GM21528 (cell line): Measurements from ENCODE around the gene SLC43A1.
"Not testable (repeated sequence)": the region's sequence is repeated elsewhere in the genome, so short reads cannot be mapped to it uniquely, and the experiment has no call there.

ENCODE experiments used
- ATAC-seq: cut with Tn5 transposase; IDR thresholded peaks from one replicate; pipeline ENCODE4 v1.9.1; 2021; ENCODE audit warnings: mild to moderate bottlenecking, moderate library complexity; ENCODE audit not compliant: unreplicated experiment, low FRiP score

Gene SLC43A1

DNA sequence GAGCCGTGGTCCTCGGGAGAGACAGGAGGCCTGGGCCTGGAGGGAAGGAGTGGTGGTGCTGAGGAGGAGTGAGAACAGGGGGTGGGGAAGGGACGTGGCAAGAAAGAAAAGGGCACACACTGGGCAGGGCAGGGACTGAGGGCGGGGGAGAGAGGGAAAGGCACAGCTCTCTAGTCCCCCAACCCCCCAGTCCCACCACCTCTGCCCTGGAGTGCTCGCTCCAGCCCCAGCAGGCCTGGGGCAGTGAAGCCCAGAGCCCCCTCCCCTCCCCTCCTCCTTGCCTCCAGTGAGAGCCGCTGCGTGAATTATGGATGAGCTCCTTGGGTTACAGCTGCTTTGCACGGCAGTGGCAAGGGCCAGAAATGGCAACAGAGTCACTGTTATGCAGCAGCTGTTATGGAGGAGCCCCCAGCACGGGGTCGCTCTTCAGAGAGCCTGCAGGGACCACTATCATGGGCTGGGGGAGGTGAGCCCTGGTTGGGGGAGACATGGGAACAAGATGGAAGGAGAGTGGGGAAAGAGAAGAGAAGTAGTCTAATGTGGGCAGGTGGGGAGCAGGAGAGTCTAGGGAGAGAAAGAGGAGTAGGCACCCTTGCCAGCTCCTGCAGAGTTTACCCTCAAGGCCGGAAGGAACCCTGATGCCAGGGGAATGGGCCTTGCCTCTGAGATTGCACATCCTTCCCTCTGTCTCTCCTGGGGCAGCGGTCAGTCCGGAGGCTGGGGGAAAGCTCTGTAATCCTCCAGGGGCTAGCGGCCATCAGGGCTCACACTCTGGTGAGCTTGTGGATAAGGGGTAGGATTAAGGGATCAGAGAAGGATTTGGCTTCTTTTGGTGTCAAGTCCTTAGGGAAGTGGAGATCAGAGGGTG, 51.6 kb downstream of the SLC43A1 start:
- ATAC-seq: no peak

DNA sequence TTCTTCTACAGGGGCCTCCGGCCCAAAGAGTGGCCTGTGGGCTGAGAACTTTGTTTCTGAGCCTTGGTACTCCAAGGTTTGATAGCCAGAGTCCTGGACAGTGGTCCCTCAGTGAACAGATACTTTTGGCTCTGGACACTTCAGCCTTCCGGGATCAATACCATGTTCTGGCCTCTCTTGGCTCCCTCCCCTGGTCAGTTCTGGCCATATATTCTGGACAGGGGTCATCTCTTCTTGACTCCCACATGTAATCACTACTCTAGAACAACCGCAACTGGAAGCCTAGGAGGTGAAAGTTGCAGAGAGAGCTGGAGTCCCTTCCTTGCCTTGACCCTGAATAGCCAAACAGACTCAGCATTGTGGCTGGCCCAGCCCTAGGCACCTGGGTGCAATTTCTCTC, 52.9 kb downstream of the SLC43A1 start:
- ATAC-seq: no peak

DNA sequence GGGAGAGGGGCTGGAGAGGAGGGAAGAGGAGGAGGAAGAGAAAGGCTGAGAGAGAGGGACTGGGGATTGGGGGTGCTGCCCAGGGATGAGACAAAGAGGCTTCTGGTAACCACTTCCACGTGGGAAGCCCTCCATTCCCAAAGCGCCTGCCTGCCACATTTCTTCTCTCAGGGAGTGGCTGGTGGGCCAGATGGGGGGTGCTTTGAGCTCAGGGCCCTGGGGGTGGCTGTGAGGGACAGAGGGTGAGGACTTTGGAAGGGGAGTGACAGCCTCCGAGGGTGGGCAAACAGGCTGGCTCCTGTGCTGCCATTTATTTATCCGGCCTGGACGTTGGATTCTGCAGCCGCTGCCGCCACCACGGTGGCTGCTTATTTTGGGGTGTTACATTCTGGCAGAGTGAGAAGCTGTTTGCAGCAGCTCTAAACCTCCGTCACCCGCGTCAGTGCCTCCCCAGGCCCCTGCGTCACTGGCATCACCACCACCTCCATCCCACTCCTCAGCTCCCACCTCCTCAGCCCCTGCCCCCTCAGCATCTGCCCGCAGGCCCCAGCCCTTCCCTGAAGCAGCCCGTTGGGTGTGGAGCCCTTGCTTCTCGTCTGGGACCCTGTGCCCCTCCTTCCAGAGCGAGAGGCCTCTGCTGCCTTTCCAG, 53.5 kb downstream of the SLC43A1 start:
- ATAC-seq: no peak

DNA sequence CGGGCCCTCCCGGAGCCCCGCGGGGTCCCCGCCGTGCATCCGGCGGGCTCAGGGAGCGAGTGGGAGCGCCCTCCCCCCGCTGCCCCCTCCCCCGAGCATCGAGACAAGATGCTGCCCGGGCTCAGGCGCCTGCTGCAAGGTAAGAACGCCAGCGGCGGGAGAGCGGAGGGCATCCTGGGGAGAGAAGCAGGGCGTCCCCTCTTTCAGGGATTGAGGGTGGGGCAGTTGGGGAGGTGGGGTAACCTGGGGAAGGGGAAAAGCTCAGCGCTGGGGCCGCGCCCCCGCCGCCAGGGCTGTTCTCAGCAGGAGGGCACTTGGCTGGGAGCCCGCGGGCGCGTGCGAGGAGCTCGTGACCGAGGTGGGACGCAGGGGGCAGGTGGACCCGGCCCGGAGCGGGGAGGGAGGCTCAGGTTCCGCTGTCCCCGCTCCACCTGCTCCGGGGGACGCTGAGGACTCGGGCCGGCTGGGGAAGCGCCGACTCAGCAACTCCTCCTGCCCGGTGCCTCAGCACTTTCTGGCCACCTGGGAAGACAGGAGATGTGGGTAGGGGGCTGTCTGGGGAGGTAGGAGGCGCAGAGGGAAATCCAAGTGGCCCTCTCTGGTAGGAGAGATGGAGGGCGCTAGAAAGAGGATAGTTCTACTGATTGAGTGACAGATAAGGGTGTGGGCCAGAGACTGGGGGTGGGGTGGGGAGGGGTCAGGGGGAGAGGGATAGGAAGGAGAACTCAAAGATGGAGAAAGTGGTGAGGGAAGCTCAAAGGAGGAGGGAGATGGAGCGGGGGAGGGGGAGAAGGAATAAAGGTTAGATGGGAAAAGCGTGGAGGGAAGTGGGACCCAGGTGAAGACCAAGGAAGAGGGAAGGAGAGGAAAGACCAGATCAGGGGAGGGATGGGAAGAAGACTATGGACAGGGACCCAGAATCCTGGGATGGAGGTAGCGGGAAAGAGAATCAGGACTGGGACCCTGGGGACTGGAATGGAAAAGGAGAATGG, 54.4 kb downstream of the SLC43A1 start:
- ATAC-seq: no peak

DNA sequence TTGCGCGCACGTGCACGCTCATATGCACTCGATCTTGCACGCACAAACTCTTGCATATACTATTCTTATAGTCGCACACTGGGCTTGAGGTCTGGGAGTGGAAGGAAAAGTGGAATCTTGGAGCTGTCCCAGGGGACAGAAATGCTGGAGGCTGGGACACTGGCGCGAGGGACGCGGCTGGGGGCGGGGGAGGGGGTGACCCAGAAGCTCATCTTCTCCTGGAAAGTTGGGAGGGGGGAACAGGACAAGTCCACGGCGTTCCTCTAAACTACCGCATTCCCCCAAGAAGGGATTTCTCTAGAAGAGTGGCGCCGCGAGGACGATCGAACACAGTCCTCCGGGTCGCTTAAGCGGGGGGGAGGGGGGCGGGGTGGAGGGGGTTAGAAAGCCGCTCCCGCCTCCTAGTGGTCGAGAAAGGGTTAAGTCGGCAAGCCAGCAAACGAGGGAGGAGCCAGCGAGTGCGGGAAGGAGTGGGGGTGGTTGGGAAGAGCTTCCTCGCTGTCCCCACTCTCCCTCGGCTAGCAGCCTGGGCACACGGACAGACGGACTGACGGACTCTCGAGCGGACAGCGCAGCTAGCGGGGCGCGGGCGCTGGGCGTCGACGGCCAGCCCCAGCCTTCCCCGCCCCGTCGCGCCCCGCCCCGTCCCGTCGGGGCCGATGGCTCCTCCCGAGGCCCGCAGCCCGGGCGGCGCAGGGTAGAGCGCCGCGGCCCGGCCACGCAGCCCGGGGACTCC, 55.3 kb downstream of the SLC43A1 start, which contains the start of gene RTN4RL2:
TSS of gene RTN4RL2 (plus strand) at position 507 of the 736 bp plus-strand sequence. CDS start 338 bp downstream, outside the sequence.
- ATAC-seq: no peak

DNA sequence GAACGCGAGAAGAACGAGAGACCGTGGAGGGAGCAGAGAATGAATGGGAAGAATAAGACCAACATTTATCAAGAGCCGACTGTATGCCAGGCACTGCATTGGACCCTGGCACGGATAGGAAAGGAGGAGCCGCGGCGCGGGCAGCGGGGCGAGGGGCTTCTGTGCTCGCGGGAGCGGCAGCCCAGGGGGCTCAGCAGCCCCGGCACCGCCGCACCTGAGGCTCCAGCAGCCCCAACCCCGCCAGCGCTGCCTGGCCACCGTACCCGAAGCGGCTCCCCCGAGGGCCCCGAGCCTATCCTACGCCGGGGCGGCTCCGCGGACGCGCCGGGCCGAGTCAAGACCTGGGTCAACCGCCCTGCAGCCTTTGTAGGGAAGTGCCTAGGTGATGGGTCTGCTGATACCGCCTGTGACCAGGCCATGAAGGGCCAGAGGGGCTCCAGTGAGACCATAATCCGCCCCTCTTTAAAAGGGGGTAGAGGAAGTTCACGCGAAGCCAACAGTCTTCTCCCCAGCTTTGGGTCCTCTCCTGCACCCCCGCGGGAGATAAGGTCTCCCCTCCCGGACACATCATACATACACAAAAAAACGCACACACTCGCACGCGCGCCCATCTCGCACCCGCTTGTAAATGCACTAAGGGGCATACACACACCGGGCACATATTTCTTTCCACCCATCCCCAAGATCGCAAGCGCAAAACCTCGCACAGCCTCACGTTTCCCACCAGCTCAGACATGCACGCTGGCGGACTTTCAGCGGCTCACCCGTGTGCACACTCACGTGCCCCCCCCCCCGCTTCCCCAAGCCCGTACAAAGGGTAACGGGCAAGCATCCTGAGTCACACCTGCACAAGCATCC, 56.1 kb downstream of the SLC43A1 start:
- ATAC-seq: no peak

DNA sequence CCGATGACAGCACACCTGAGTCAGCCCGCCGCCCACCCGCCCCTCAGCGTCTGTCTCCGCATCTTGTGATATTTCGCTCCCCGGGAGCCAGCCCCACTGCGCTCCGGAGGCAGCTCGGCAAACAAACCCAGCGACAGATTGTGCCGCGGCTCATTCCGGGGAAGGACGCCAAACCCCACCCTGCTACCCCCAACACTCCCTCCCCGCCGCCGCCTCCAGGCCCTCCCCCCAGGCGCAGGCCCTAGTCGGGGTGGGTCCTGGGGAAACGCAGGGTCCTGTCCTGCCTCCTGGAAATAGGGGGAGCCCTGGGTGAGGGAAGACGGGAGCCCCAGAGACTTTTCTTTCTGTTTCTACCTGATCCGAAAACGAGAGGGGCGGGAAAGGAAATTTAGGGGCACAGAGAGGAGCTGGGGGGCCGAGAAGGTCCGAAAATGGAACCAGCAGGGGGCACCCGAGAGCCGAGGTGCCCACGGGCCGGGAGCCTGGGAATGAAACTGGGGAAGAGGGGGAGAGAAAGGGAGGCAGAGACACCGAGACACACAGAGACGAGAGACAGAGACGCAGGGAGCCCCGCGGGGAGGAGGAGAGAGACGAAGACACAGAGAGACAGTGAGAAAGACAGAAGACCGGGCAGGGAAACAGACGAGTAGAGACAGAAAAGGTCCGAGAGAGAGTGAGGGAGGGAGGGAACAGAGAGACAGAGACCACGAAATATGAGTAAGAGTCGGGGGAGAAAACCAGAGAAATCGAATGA, 56.9 kb downstream of the SLC43A1 start:
- ATAC-seq: no peak

DNA sequence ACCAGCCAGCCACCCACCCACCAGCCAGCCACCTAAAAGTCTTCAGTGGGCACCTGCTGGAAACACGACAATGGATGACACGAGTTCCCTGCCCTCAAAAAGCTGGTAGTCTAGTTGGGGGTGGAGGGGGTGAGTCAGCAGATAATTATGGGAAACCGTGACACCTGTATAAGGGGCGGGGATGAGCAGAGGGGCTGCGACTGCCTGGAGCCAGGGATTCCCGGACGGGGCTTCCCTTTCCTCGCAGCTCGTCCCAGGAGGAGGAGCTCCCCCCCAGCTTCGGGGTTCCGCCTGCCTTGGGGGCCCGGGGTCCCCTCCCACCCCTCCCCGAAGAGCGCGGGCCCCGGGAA, 57.5 kb downstream of the SLC43A1 start:
- no peak for ATAC-seq

DNA sequence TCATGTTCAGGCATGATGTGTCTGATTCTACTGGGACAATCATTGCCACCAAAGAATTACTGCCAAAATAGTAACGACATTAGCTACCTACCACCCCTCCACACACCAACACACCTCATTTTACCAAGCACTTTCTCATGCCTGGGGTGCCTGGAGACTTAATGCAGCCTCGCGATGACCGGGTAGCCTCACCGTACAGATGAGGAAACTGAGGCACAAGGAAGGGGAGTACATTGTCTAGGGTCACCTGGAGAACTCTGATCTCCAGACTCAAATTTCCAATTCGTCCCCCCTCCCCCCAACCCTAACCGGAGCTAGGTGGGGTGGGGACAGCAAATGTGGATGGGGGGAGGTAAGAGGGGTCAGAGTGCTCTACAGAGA, 57.9 kb downstream of the SLC43A1 start:
- peak; percentile 33 for ATAC-seq

DNA sequence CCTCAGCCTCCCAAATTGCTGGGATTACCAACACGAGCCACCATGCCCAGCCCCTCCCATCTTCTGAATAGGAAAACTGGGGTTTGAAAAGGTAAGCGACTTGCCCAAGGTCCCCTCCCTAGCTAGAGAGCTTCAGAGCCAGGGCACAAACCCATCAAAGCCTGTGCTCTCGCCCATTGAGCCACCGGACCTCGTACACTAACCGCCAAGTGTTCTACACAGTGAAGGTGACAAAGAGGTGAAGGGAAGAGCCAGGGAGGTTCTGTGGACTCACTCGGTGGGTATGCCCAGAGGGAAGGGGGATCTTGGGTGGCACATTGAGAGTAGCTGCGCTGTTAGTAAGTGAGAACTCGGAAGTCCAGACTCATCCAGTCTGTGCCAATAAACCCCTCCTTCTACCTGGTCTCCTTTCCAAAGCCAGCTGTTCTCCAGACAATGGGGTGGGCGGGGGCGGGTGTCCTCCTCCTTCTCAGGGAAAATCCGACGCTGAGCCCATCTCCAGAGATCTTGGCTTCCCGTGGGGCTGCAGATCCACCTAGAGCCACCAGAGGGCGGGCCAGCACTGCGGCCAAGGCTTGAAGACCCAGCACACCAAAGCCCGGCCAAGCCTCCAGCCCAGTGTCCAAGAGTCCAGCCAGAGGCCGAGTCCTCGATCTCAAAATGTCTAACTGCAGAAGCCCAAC, 58.4 kb downstream of the SLC43A1 start:
- ATAC-seq: peak; percentile 52

DNA sequence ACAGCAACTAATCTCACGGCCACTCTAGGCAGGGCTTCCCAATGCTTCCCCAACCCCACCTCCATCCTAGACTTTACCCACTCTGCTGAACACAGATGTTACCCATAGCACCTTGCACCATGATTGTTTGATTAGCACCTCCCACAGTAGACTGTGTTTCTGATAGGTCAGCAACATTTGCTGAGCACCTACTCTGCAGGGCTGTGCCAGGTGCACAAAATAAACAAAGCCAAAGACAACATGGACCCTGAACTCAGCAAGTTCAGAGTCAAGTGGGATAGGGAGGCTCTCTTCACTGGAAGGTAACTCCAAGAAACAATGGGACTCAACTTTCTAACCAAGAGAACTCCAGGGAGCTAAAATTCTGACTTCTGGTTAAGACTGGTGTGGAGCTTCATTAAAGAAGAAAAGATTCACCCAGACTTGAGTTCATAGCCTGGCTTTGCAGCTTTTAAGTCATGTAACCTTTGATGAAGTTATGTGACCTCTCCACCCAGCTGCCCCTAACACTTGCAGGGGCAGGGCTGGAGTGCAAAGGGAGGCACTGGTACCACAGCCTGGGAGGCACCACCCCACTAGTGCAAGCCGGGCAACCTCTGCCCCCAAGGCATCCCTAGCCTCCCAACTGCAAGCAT, 61.8 kb downstream of the SLC43A1 start:
- no peak for ATAC-seq

DNA sequence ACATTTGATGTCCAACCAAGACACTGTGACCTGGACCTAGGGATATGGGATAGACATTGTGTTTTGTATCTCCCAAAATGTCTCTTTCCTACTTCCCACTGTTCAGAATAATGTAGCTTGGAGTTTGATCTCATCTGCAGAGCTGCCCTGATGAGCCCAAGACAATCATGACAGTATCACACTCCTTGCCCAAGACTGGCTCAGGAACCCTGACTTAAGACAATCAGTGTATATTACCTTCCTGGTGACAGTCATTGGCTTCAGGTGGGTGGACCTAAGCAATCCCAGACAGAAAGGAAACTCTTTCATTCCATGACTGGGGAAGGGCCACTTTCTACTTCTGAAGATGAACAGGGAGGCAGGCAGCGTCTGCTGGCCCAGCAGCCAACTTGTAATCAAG, 69.4 kb downstream of the SLC43A1 start:
- ATAC-seq: no peak

DNA sequence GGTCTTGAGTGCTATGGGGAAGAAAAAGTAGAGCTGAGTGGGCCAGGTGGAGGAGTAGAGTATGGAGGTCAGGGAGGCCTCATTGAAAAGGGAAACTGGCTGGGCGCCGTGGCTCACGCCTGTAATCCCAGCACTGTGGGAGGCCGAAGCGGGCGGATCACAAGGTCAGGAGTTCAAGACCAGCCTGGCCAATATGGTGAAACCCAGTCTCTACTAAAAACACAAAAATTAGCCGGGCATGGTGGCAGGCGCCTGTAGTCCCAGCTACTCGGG, 70.4 kb downstream of the SLC43A1 start:
- ATAC-seq: not testable (repeated sequence)

DNA sequence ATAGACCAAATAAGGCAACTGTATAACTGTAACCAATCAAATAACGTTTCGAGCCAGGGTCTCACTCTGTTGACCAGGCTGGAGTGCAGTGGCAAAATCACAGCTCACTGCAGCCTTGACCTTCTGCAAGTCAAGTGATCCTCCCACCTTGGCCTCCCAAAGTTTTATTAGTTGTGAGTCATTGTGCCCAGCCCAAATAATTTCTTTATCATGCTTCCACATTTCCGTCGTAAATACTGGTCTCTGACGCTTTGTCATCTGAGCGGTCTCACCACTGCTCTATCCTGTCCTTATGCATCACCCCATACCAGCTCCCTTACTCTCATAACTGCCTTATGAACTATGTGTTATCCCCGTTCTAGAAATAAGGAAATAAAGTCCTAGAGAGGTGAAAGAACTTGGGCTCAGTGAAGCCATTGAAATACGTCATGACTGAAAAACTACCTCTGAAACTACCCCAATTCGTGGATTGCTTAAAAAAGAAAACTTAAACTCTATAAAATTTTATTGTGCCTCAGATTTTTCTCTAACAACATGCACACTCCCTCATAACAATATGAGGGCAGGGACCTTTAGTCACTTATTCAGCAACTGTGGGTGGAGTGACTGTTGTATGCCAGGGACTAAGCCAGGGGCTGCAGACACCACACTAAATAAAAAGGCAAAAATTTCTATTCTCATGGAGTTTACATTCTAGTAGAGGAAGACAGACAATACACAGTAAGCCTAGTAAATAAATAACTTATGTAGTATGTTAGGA, 71.0 kb downstream of the SLC43A1 start:
- ATAC-seq: no peak

DNA sequence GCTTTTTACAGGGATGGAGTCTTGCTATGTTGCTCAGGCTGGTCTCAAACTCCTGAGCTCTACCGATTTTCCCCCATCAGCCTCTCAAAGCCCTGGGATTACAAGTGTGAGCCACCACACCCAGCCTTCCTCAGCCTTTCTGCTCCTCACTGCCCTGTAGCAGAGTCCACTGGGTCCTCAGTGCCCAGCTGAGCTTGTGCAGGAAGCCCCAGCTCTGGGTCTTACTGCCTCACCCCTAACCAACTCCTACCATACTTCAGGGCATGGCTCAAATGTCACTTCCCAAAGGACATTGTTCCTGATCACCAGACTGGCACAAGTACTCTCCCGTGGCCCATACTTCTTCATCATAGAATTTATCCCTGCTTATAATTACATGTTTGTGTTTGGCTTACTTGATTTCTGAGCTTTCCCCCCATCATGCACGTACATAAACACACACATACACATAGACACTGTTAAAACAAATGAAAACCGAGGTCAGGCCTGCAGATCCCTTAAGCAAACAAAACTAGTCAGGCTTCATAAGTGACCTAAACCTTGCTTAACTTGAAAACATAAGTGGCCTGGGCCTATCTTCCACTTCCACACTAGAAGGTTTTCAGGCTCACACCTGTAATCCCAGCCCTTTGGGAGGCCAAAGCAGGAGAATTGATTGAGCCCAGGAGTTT, 74.6 kb downstream of the SLC43A1 start:
- no peak for ATAC-seq

DNA sequence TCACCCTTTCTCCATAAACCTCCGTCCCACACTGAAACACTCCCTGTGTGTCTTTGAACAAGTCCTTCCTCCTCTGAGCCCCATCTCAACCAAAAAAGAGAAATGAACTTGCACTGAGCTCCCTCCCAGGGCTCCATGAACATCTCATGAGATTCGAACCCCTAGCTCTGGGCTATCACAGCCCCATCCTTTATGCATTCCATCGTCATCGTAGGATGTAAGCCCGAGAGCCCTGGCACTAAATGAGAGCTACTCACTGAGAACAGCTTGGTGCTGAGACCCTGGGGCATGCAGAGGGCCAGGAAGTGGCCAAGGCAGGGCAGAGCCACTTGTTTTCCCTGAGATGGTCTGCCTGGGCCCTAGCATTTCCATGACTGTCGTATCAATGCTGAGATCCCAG, 75.7 kb downstream of the SLC43A1 start:
- no peak for ATAC-seq
